A549 (cell line): ENCODE measurements around the gene SCNN1A. TPM values are rescaled to one million over a fixed set of nuclear protein-coding genes. Genes with fewer than 3 reads are reported as not detected.
A peak's percentile ranks its signal among the peaks of the same experiment; 100 is the strongest.

Source experiments
- ATAC-seq, 2 experiments: fragments of 200-7000 bp in 1 of 2; fragments of >200 bp in 1 of 2; cut with Nextera tagmentation in 1 of 2; cut with Tn5 transposase in 1 of 2; 3 replicates each; pipeline versions ENCODE4 v1.8.0 to v1.9.1; 2018 to 2020; ENCODE audit warnings: mild to moderate bottlenecking in 1 of 2, moderate library complexity in 1 of 2
- CTCF ChIA-PET: fragments of 300-600 bp; sonication (Branson Sonifier 250); formaldehyde crosslinking; extraction: SDS; loops from one replicate; lab custom pipeline; 2021; ENCODE audit warnings: antibody characterized with exemption, inconsistent platforms; lab: Yijun Ruan, JAX
- POLR2A ChIA-PET: fragments of 350-600 bp; formaldehyde crosslinking; extraction: SDS; loops from one replicate; lab custom pipeline; 2021; ENCODE audit warnings: antibody characterized with exemption, inconsistent platforms; lab: Yijun Ruan, JAX
- DNase-seq, 2 experiments: peaks; one replicate each; pipeline versions ENCODE4 v3.0.0 to v3.0.0-alpha.2; 2011 to 2016; ENCODE audit warnings: low read depth in 1 of 2, low spot score in 1 of 2
- FAIRE-seq: peaks from 2 replicates; lab custom pipeline; 2011; peaks lifted over from hg19 to GRCh38; lab: Jason Lieb, UNC
- H3K27ac ChIP-seq, 2 experiments: fragments of >200 bp; sonication (Bioruptor Twin); formaldehyde crosslinking; 3 replicates each; pipeline ENCODE4 v1.5.1; 2016 to 2017
- H3K4me1 ChIP-seq: fragments of >200 bp; sonication (Bioruptor Twin); formaldehyde crosslinking; 3 replicates; pipeline ENCODE4 v1.6.1; 2016
- H3K4me2 ChIP-seq: fragments of >200 bp; sonication (Bioruptor Twin); formaldehyde crosslinking; 3 replicates; pipeline ENCODE4 v1.6.1; 2016
- H3K4me3 ChIP-seq: fragments of >200 bp; sonication (Bioruptor Twin); formaldehyde crosslinking; 3 replicates; pipeline ENCODE4 v1.5.1; 2016
- H3K9me3 ChIP-seq: fragments of >200 bp; sonication (Bioruptor Twin); formaldehyde crosslinking; 3 replicates; pipeline ENCODE4 v1.6.1; 2016
- ATOH8 ChIP-seq: fragments of 250-450 bp; sonication (Bioruptor Pico); IDR thresholded peaks from 2 replicates; pipeline ENCODE4 v1.5.0; 2020; ENCODE audit warnings: low read depth, mild to moderate bottlenecking, moderate library complexity
- CEBPB ChIP-seq, 2 experiments: fragments of >200 bp in 1 of 2; sonication (Bioruptor Twin) in 1 of 2; formaldehyde crosslinking in 1 of 2; IDR thresholded peaks; 2 replicates each; pipeline ENCODE4 v1.6.1; 2012 to 2016
- CHD2 ChIP-seq: fragments of 150-350 bp; IDR thresholded peaks from 2 replicates; pipeline ENCODE4 v1.6.1; 2014; ENCODE audit warnings: low read length; ENCODE audit not compliant: partially characterized antibody
- E2F6 ChIP-seq: IDR thresholded peaks from 2 replicates; pipeline ENCODE4 v1.6.1; 2012; ENCODE audit warnings: low read depth, borderline replicate concordance
- FOSL2 ChIP-seq, 2 experiments: fragments of 450-650 bp in 1 of 2; fragments of >200 bp in 1 of 2; sonication (Bioruptor Twin) in 1 of 2; formaldehyde crosslinking; IDR thresholded peaks; 2 replicates each; pipeline versions ENCODE4 v1.5.0 to v1.6.1; 2016 to 2020; ENCODE audit warnings: mild to moderate bottlenecking in 1 of 2, moderate library complexity in 1 of 2
- FOXS1 ChIP-seq: fragments of 250-450 bp; sonication (Bioruptor Pico); IDR thresholded peaks from 2 replicates; pipeline ENCODE4 v1.5.0; 2020; ENCODE audit warnings: mild to moderate bottlenecking, moderate library complexity
- HDAC2 ChIP-seq: fragments of 200-600 bp; sonication (generic); IDR thresholded peaks from 2 replicates; pipeline ENCODE4 v1.6.1; 2016
- HES2 ChIP-seq: fragments of >200 bp; sonication (Bioruptor Twin); formaldehyde crosslinking; IDR thresholded peaks from 2 replicates; pipeline ENCODE4 v1.6.1; 2016
- HOXA7 ChIP-seq: fragments of 250-450 bp; sonication (Bioruptor Pico); IDR thresholded peaks from 2 replicates; pipeline ENCODE4 v1.5.0; 2020; ENCODE audit warnings: mild to moderate bottlenecking, moderate library complexity
- HOXB13 ChIP-seq: fragments of 250-450 bp; sonication (Bioruptor Pico); IDR thresholded peaks from 2 replicates; pipeline ENCODE4 v1.5.0; 2020; ENCODE audit warnings: low read depth, mild to moderate bottlenecking, moderate library complexity
- KDM5A ChIP-seq: fragments of 200-600 bp; sonication (generic); IDR thresholded peaks from 2 replicates; pipeline ENCODE4 v1.6.1; 2016; ENCODE audit warnings: antibody characterized with exemption, mild to moderate bottlenecking
- MAX ChIP-seq: IDR thresholded peaks from 2 replicates; pipeline ENCODE4 v1.6.1; 2012
- MAZ ChIP-seq: fragments of 150-350 bp; IDR thresholded peaks from 2 replicates; pipeline ENCODE4 v1.6.1; 2014; ENCODE audit warnings: antibody characterized with exemption, low read depth, low read length, borderline replicate concordance
- NPAS2 ChIP-seq: fragments of 250-450 bp; sonication (Bioruptor Pico); IDR thresholded peaks from 2 replicates; pipeline ENCODE4 v1.8.0; 2022; ENCODE audit warnings: mild to moderate bottlenecking, moderate library complexity, borderline replicate concordance
- RAD21 ChIP-seq, 2 experiments: fragments of >200 bp in 1 of 2; sonication (Bioruptor Twin) in 1 of 2; formaldehyde crosslinking in 1 of 2; IDR thresholded peaks in 1 of 2; conservative IDR thresholded peaks in 1 of 2; 2 replicates in 1 of 2; 3 replicates in 1 of 2; pipeline ENCODE4 v1.6.1; 2012 to 2018; ENCODE audit warnings: inconsistent platforms in 1 of 2
- RARB ChIP-seq: fragments of 250-450 bp; sonication (Bioruptor Pico); IDR thresholded peaks from 2 replicates; pipeline ENCODE4 v1.8.0; 2021; ENCODE audit warnings: mild to moderate bottlenecking, moderate library complexity
- RCOR1 ChIP-seq: fragments of 150-350 bp; IDR thresholded peaks from 2 replicates; pipeline ENCODE4 v1.6.1; 2014; ENCODE audit warnings: antibody characterized with exemption, low read length, low read depth
- REST ChIP-seq: fragments of 200-600 bp; sonication (generic); IDR thresholded peaks from 2 replicates; pipeline ENCODE4 v1.6.1; 2016; ENCODE audit warnings: antibody characterized with exemption, mild to moderate bottlenecking, moderate library complexity
- RNF2 ChIP-seq: fragments of 200-600 bp; sonication (generic); IDR thresholded peaks from 2 replicates; pipeline ENCODE4 v1.6.1; 2016; ENCODE audit warnings: low read depth, mild to moderate bottlenecking, antibody characterized with exemption, moderate library complexity, borderline replicate concordance
- SREBF2 ChIP-seq: fragments of 450-650 bp; IDR thresholded peaks from 2 replicates; pipeline ENCODE4 v1.6.1; 2014; ENCODE audit warnings: mild to moderate bottlenecking, moderate library complexity
- TP53 ChIP-seq: fragments of 250-450 bp; sonication (Bioruptor Pico); IDR thresholded peaks from 2 replicates; pipeline ENCODE4 v1.5.0; 2021; ENCODE audit warnings: mild to moderate bottlenecking, moderate library complexity
- ZC3H11A ChIP-seq: fragments of 450-650 bp; IDR thresholded peaks from 2 replicates; pipeline ENCODE4 v1.6.1; 2014; ENCODE audit warnings: antibody characterized with exemption, mild to moderate bottlenecking
- ZSCAN20 ChIP-seq: fragments of 250-450 bp; sonication (Bioruptor Pico); IDR thresholded peaks from 2 replicates; pipeline ENCODE4 v1.8.0; 2022; ENCODE audit warnings: mild to moderate bottlenecking, moderate library complexity
- WGBS: methylation state at CpG from one replicate; pipeline ENCODE4 v1.1.6; 2017; ENCODE audit errors: missing lambda C conversion rate; 5-methylcytosine and 5-hydroxymethylcytosine counted together
- polyA plus RNA-seq, 4 experiments: library from polyadenylated mRNA; depleted of rRNA in 3 of 4; stranded (reverse); fragments of >200 nt; fragmentation: RNase III in 1 of 4; extraction: RNeasy Plus Mini Kit Qiagen cat#74134 plus additional on column Dnase treatment in 1 of 4; gene quantifications; 2 replicates in 3 of 4; 3 replicates in 1 of 4; pipeline ENCODE4 v1.2.3, GENCODE V29; 2011 to 2017

The SCNN1A gene
- polyA plus RNA-seq, 2 of the 4 experiments (the other 2 are of a cell fraction) = 6.0 to 7.0 TPM

- TF ChIP-seq ATOH8 (CRISPR knock-in tag) = no peak
- TF ChIP-seq E2F6 = no peak
- TF ChIP-seq ZSCAN20 = no peak
- TF ChIP-seq TP53 = no peak
- TF ChIP-seq FOSL2 (IDR thresholded peaks at IDR 0.05) = peak; percentile 80
- TF ChIP-seq FOSL2 (CRISPR knock-in tag; IDR thresholded peaks at IDR 0.05) = peak; percentile 99
- TF ChIP-seq RNF2 = no peak
- no peak for TF ChIP-seq HOXB13 (CRISPR knock-in tag)
- TF ChIP-seq FOXS1 (CRISPR knock-in tag) = no peak
- no peak for TF ChIP-seq KDM5A
- TF ChIP-seq RAD21 (conservative IDR thresholded peaks at IDR 0.05 in 1 of 2, IDR thresholded peaks at IDR 0.05 in 1 of 2) = 0 out of 5 replicates have a peak, but pooled peaks of 1 of the 2 experiments have one; percentile 2
- TF ChIP-seq MAX = no peak
- no peak for TF ChIP-seq HES2
- TF ChIP-seq REST = no peak
- TF ChIP-seq RCOR1 = 0 out of 2 replicates have a peak, but pooled peaks have one; percentile 84
- no peak for TF ChIP-seq RARB (CRISPR knock-in tag)
- TF ChIP-seq SREBF2 = no peak
- no peak for TF ChIP-seq CHD2
- no peak for TF ChIP-seq ZC3H11A
- TF ChIP-seq NPAS2 (CRISPR knock-in tag) = no peak
- no peak for TF ChIP-seq MAZ
- peak; percentile 84 to 93 for TF ChIP-seq CEBPB (IDR thresholded peaks at IDR 0.05)
- TF ChIP-seq, all 56 proteins: peak for 13
These were observed 42.9 kb downstream of the SCNN1A start (continued) for GRCh38 chr12:6332459-6332858.

GRCh38 chr12:6330999-6331714 is 44.2 kb downstream of the SCNN1A start:
- Histone ChIP-seq H3K4me1 (peaks cover 99% of the 10 kb centered on the region), H3K4me3 (no peak overlapping the region), H3K9me3 (no peaks in the 10 kb centered on the region), H3K4me2 (peak overlapping the region; percentile 92), H3K27ac (peak overlapping the region; percentile 95 to 98)
- FAIRE-seq (no peak), ATAC-seq (no peak), DNase-seq (no peak)
- ChIA-PET CTCF (interaction anchor here (0.6 to 29.7 kb wide), 7 partner anchors 8 to 135 kb away, joined by 3 to 705 read pairs (median 9); partner anchors contain the start of genes LTBR and SCNN1A), POLR2A (interaction anchor here (1.4 kb wide), 1 partner anchor 32 kb away, joined by 4 read pairs; no protein-coding TSS in a partner anchor)
- 92% methylated on average over 4 of the region's 4 CpGs for WGBS
- TF ChIP-seq HES2 = no peak
- no peak for TF ChIP-seq HDAC2
- TF ChIP-seq HOXA7 (CRISPR knock-in tag) = no peak
